ENCODE measurements around the gene CHRNA10.

DNA sequence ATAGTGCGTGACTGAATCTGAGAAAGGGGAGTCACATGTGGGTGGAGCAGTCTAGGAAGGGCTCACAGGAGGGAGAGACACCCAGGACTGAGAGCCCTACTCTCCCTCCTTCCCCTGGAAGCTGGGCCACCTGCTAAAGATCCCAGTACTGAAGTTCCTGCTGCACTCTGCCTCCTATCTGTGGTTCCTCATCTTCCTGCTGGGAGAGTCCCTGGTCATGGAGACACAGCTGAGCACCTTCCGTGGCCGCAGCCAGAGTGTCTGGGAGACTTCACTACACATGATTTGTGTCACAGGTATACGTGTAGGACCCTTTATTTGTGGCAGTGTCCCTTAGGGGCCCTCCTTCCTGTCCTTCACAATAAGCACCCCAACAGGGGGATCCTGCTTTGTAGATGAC lies 48.7 kb downstream of the CHRNA10 start:
- TF ChIP-seq, protein P1, sequence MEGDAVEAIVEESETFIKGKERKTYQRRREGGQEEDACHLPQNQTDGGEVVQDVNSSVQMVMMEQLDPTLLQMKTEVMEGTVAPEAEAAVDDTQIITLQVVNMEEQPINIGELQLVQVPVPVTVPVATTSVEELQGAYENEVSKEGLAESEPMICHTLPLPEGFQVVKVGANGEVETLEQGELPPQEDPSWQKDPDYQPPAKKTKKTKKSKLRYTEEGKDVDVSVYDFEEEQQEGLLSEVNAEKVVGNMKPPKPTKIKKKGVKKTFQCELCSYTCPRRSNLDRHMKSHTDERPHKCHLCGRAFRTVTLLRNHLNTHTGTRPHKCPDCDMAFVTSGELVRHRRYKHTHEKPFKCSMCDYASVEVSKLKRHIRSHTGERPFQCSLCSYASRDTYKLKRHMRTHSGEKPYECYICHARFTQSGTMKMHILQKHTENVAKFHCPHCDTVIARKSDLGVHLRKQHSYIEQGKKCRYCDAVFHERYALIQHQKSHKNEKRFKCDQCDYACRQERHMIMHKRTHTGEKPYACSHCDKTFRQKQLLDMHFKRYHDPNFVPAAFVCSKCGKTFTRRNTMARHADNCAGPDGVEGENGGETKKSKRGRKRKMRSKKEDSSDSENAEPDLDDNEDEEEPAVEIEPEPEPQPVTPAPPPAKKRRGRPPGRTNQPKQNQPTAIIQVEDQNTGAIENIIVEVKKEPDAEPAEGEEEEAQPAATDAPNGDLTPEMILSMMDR (conservative IDR thresholded peaks at IDR 0.05; ENCODE audit: low read length): no peak
- no peak for TF ChIP-seq EZH2phosphoT487 (IDR thresholded peaks at IDR 0.05; ENCODE audit: borderline replicate concordance)
